ENCODE results near the gene VSTM1. TPM values are rescaled to one million over a fixed set of nuclear protein-coding genes. Genes with fewer than 3 reads are reported as not detected.
A peak's percentile ranks its signal among the peaks of the same experiment; 100 is the strongest.

Gene VSTM1
- total RNA-seq, 1 donor from 2014 or later: not detected

GRCh38 chr19:53993448-53993847 is 70.2 kb downstream of the VSTM1 start:
- ATAC-seq (ENCODE audit: low read depth) (no peak), DNase-seq (no peak)
- Mint-ChIP-seq H3K4me3 (no peak overlapping the region), H3K4me1 (no peaks in the 10 kb centered on the region), H3K9me3 (no peaks in the 10 kb centered on the region), H3K36me3 (ENCODE audit: low read depth) (no peaks in the 10 kb centered on the region), H3K27ac (no peak overlapping the region), H3K27me3 (peaks cover 34% of the 10 kb centered on the region)
- TF ChIP-seq CTCF (IDR thresholded peaks at IDR 0.05): no peak
- ChIA-PET POLR2A (interaction anchor here (0.6 kb wide), 1 partner anchor 34 kb away, joined by 12 read pairs; no protein-coding TSS in a partner anchor), CTCF (no interaction called here)
- intact Hi-C loops (cut with micrococcal nuclease): no loop called here

GRCh38 chr19:53992815-53993214 is 70.9 kb downstream of the VSTM1 start:
- peaks cover 32% of the 10 kb centered on the region for H3K27me3 Mint-ChIP-seq
- ChIA-PET POLR2A (interaction anchor here (0.6 kb wide), 1 partner anchor 35 kb away, joined by 12 read pairs; no protein-coding TSS in a partner anchor), CTCF (no interaction called here)
- ATAC-seq (ENCODE audit: low read depth) (no peak), DNase-seq (no peak)
- H3K9me3 Mint-ChIP-seq: no peaks in the 10 kb centered on the region
- no peak overlapping the region for H3K27ac Mint-ChIP-seq
- H3K4me3 Mint-ChIP-seq: no peak overlapping the region
- no peak for TF ChIP-seq CTCF (IDR thresholded peaks at IDR 0.05)
- H3K36me3 Mint-ChIP-seq (ENCODE audit: low read depth): no peaks in the 10 kb centered on the region
- intact Hi-C loops (cut with micrococcal nuclease): no loop called here
- no peaks in the 10 kb centered on the region for H3K4me1 Mint-ChIP-seq

- intact Hi-C loops (cut with micrococcal nuclease): no loop called here
- ChIA-PET POLR2A (no interaction called here), CTCF (no interaction called here)
- ATAC-seq (ENCODE audit: low read depth): no peak
- H3K36me3 Mint-ChIP-seq (ENCODE audit: low read depth): no peaks in the 10 kb centered on the region
- peaks cover 30% of the 10 kb centered on the region for H3K27me3 Mint-ChIP-seq
- no peak for DNase-seq
- H3K4me1 Mint-ChIP-seq: no peaks in the 10 kb centered on the region
- no peak for TF ChIP-seq CTCF (IDR thresholded peaks at IDR 0.05)
- no peak overlapping the region for H3K4me3 Mint-ChIP-seq
- no peaks in the 10 kb centered on the region for H3K9me3 Mint-ChIP-seq
- no peak overlapping the region for H3K27ac Mint-ChIP-seq
Measured at GRCh38 chr19:53992211-53992610, 71.5 kb downstream of the VSTM1 start.

GRCh38 chr19:53991224-53992113 is 72.2 kb downstream of the VSTM1 start, which contains the start of gene CACNG6:
TSS of gene CACNG6 (plus strand) at chr19:53991637. CDS start at chr19:53992878, 1,241 bp downstream.
- Mint-ChIP-seq H3K27ac (no peak within 1 kb of the TSS), H3K27me3 (peaks cover 30% of the 10 kb centered on the region), H3K4me3 (peak within 1 kb of the TSS; percentile 12), H3K4me1 (no peaks in the 10 kb centered on the region), H3K36me3 (ENCODE audit: low read depth) (no peaks in the 10 kb centered on the region), H3K9me3 (no peaks in the 10 kb centered on the region)
- intact Hi-C loops (cut with micrococcal nuclease): no loop called here
- no peak for ATAC-seq (ENCODE audit: low read depth)
- CTCF ChIA-PET: no interaction called here
- DNase-seq: no peak
- POLR2A ChIA-PET: no interaction called here
- no peak for TF ChIP-seq CTCF (IDR thresholded peaks at IDR 0.05)

Other genes with a start within 250 kb of the VSTM1 start
- gene NLRP12, start 239.6 kb downstream of the VSTM1 start, total RNA-seq: not detected in 2 replicates
- gene MYADM, start 196.0 kb downstream of the VSTM1 start, total RNA-seq: 10.9 and 12.9 TPM in 2 replicates
- gene PRKCG, start 181.7 kb downstream of the VSTM1 start, total RNA-seq: not detected in 2 replicates
- gene CACNG7, start 154.6 kb downstream of the VSTM1 start, total RNA-seq: not detected in 2 replicates
- gene CACNG8, start 101.0 kb downstream of the VSTM1 start, total RNA-seq: not detected in 2 replicates
- not detected in 2 replicates for gene CACNG6, start 72.3 kb downstream of the VSTM1 start, total RNA-seq
- not detected in 2 replicates for gene TARM1, start 17.5 kb upstream of the VSTM1 start, total RNA-seq
- 0.16 TPM in 1 of 2 replicates, not detected in the other for gene OSCAR, start 36.9 kb upstream of the VSTM1 start, total RNA-seq
- 94.7 and 96.1 TPM in 2 replicates for gene NDUFA3, start 39.0 kb upstream of the VSTM1 start, total RNA-seq
- gene TFPT, start 51.8 kb upstream of the VSTM1 start, total RNA-seq: 16.6 and 17.9 TPM in 2 replicates
- gene PRPF31, start 51.9 kb upstream of the VSTM1 start, total RNA-seq: 78.9 and 79.3 TPM in 2 replicates
- 53.2 and 64.6 TPM in 2 replicates for gene CNOT3, start 73.9 kb upstream of the VSTM1 start, total RNA-seq
- gene LENG1, start 95.8 kb upstream of the VSTM1 start, total RNA-seq: 8.3 and 8.4 TPM in 2 replicates
- gene TMC4, start 109.3 kb upstream of the VSTM1 start, total RNA-seq: not detected in 2 replicates
- 15.2 and 21.4 TPM in 2 replicates for gene MBOAT7, start 125.7 kb upstream of the VSTM1 start, total RNA-seq
- gene TSEN34, start 127.4 kb upstream of the VSTM1 start, total RNA-seq: 15.0 and 19.4 TPM in 2 replicates
- gene RPS9, start 137.0 kb upstream of the VSTM1 start, total RNA-seq: 1,946 and 2,185 TPM in 2 replicates
- gene LILRB3, start 159.1 kb upstream of the VSTM1 start, total RNA-seq: 0.37 and 1.1 TPM in 2 replicates
- not detected in 2 replicates for gene LILRA6, start 178.9 kb upstream of the VSTM1 start, total RNA-seq
- gene LILRB5, start 193.4 kb upstream of the VSTM1 start, total RNA-seq: 0.24 and 0.38 TPM in 2 replicates
- gene LILRB2, start 217.2 kb upstream of the VSTM1 start, total RNA-seq: 7.6 and 7.9 TPM in 2 replicates
- gene LILRA5, start 249.3 kb upstream of the VSTM1 start, total RNA-seq: 1.3 and 1.9 TPM in 2 replicates

Data from activated B cell treated with CpG ODN at 0.5 μM for 24 hours (primary cell).